Rectal smooth muscle tissue (tissue), 1 donor: ENCODE data around the gene CRIP1.

Experiments
- H3K27ac ChIP-seq: one replicate; pipeline ENCODE4 v1.7.0; 2013; ENCODE audit warnings: low read depth, low read length, inconsistent platforms
- H3K27me3 ChIP-seq: one replicate; pipeline ENCODE4 v1.7.0; 2013; ENCODE audit warnings: low read length; ENCODE audit not compliant: control insufficient read depth, insufficient read depth
- H3K36me3 ChIP-seq: one replicate; pipeline ENCODE4 v1.7.0; 2013; ENCODE audit warnings: low read length; ENCODE audit not compliant: control insufficient read depth, insufficient read depth
- H3K4me1 ChIP-seq: one replicate; pipeline ENCODE4 v1.7.0; 2013; ENCODE audit warnings: low read length; ENCODE audit not compliant: control insufficient read depth, insufficient read depth
- H3K4me3 ChIP-seq: one replicate; pipeline ENCODE4 v1.7.0; 2013; ENCODE audit warnings: low read length
- H3K9ac ChIP-seq: one replicate; pipeline ENCODE4 v1.7.0; 2013; ENCODE audit warnings: low read length

The CRIP1 gene

GRCh38 chr14:105467942-105468471, 18.7 kb upstream of the CRIP1 start:
- no peaks in the 10 kb centered on the region for H3K4me1 ChIP-seq
- no peak overlapping the region for H3K9ac ChIP-seq
- no peak overlapping the region for H3K27ac ChIP-seq
- peaks cover 8% of the 10 kb centered on the region for H3K36me3 ChIP-seq
- H3K27me3 ChIP-seq = no peaks in the 10 kb centered on the region
- H3K4me3 ChIP-seq = no peak overlapping the region

- Histone ChIP-seq H3K36me3 (peaks cover 2% of the 10 kb centered on the region), H3K4me1 (no peaks in the 10 kb centered on the region), H3K4me3 (no peak overlapping the region), H3K9ac (no peak overlapping the region), H3K27me3 (no peaks in the 10 kb centered on the region), H3K27ac (no peak overlapping the region)
Observed at GRCh38 chr14:105468621-105469241, 18.0 kb upstream of the CRIP1 start.

- Histone ChIP-seq H3K27ac (no peak overlapping the region), H3K9ac (no peak overlapping the region), H3K4me1 (no peaks in the 10 kb centered on the region), H3K4me3 (no peak overlapping the region), H3K36me3 (peaks cover 2% of the 10 kb centered on the region), H3K27me3 (no peaks in the 10 kb centered on the region)
Observed at GRCh38 chr14:105469456-105470349, 17.0 kb upstream of the CRIP1 start.

GRCh38 chr14:105470350-105471296, 16.1 kb upstream of the CRIP1 start:
- Histone ChIP-seq H3K4me1 (no peaks in the 10 kb centered on the region), H3K9ac (no peak overlapping the region), H3K4me3 (no peak overlapping the region), H3K27ac (no peak overlapping the region), H3K36me3 (peaks cover 2% of the 10 kb centered on the region), H3K27me3 (peaks cover 3% of the 10 kb centered on the region)

- Histone ChIP-seq H3K9ac (no peak overlapping the region), H3K4me3 (no peak overlapping the region), H3K27me3 (peaks cover 3% of the 10 kb centered on the region), H3K4me1 (peaks cover 4% of the 10 kb centered on the region), H3K36me3 (peaks cover 2% of the 10 kb centered on the region), H3K27ac (no peak overlapping the region)
Observed at GRCh38 chr14:105471297-105471821, 15.3 kb upstream of the CRIP1 start.

GRCh38 chr14:105471823-105472485, 14.7 kb upstream of the CRIP1 start:
- H3K27me3 ChIP-seq = peaks cover 6% of the 10 kb centered on the region
- no peak overlapping the region for H3K4me3 ChIP-seq
- no peak overlapping the region for H3K9ac ChIP-seq
- peaks cover 2% of the 10 kb centered on the region for H3K36me3 ChIP-seq
- no peak overlapping the region for H3K27ac ChIP-seq
- peaks cover 5% of the 10 kb centered on the region for H3K4me1 ChIP-seq

- no peak overlapping the region for H3K4me3 ChIP-seq
- no peak overlapping the region for H3K27ac ChIP-seq
- H3K9ac ChIP-seq = no peak overlapping the region
Observed at GRCh38 chr14:105472486-105472991, 14.1 kb upstream of the CRIP1 start.

GRCh38 chr14:105473033-105473676, 13.5 kb upstream of the CRIP1 start:
- H3K27me3 ChIP-seq = peaks cover 11% of the 10 kb centered on the region
- H3K9ac ChIP-seq = no peak overlapping the region
- peak overlapping the region; percentile 13 for H3K4me3 ChIP-seq
- H3K27ac ChIP-seq = no peak overlapping the region
- peaks cover 5% of the 10 kb centered on the region for H3K4me1 ChIP-seq
- no peaks in the 10 kb centered on the region for H3K36me3 ChIP-seq

More at GRCh38 chr14:105472486-105472991, 14.1 kb upstream of the CRIP1 start:
- Histone ChIP-seq H3K27me3 (peaks cover 11% of the 10 kb centered on the region), H3K36me3 (peaks cover 2% of the 10 kb centered on the region), H3K4me1 (peaks cover 5% of the 10 kb centered on the region)

GRCh38 chr14:105473677-105474482, 12.8 kb upstream of the CRIP1 start:
- peak overlapping the region; percentile 34 for H3K27ac ChIP-seq
- peaks cover 5% of the 10 kb centered on the region for H3K4me1 ChIP-seq
- H3K9ac ChIP-seq = no peak overlapping the region
- peaks cover 11% of the 10 kb centered on the region for H3K27me3 ChIP-seq
- H3K4me3 ChIP-seq = peak overlapping the region; percentile 61
- H3K36me3 ChIP-seq = no peaks in the 10 kb centered on the region

GRCh38 chr14:105474483-105475268, 12.0 kb upstream of the CRIP1 start, which contains the start of gene CRIP2:
Gene CRIP2 (plus strand): TSS chr14:105474821. CDS start chr14:105474863, 42 bp downstream.
- Histone ChIP-seq H3K27ac (peak within 1 kb of the TSS; percentile 82), H3K9ac (peak within 1 kb of the TSS; percentile 3), H3K4me3 (peak within 1 kb of the TSS; percentile 61), H3K36me3 (no peaks in the 10 kb centered on the region), H3K27me3 (peaks cover 13% of the 10 kb centered on the region), H3K4me1 (peaks cover 5% of the 10 kb centered on the region)
